GM12878 (cell line): ENCODE results near the gene ITGB1BP2. TPM values are rescaled to one million over a fixed set of nuclear protein-coding genes. Genes with fewer than 3 reads are reported as not detected.
"Not testable (repeated sequence)": the region's sequence is repeated elsewhere in the genome, so short reads cannot be mapped to it uniquely, and the experiment has no call there.

Experiments
- ATAC-seq: fragments of 200-7000 bp; cut with Tn5 transposase; 3 replicates; pipeline ENCODE4 v1.9.1; 2020; ENCODE audit warnings: mild to moderate bottlenecking, moderate library complexity
- BruUV-seq: library from RNA; stranded (reverse); fragments of 400-500 nt; replicated peaks from 2 replicates; lab custom pipeline; 2021; lab: Mats Ljungman, UMichigan
- CTCF ChIA-PET: fragments of 300-600 bp; sonication (Branson Sonifier 250); formaldehyde crosslinking; extraction: SDS; loops from one replicate; lab custom pipeline; 2021; ENCODE audit warnings: inconsistent platforms; lab: Yijun Ruan, JAX
- POLR2A ChIA-PET: fragments of 350-600 bp; formaldehyde crosslinking; extraction: SDS; loops from one replicate; lab custom pipeline; 2021; ENCODE audit warnings: inconsistent platforms; lab: Charles Lee
- RAD21 ChIA-PET: fragments of 300-600 bp; sonication (Branson Sonifier 250); formaldehyde crosslinking; loops from one replicate; lab custom pipeline; 2023; ENCODE audit warnings: antibody characterized with exemption; ENCODE audit not compliant: unreplicated experiment; lab: Charles Lee
- SMC1A ChIA-PET: fragments of 300-600 bp; sonication (Branson Sonifier 250); formaldehyde crosslinking; loops from one replicate; lab custom pipeline; 2023; ENCODE audit not compliant: unreplicated experiment, uncharacterized antibody; lab: Charles Lee
- DNase-seq: peaks from one replicate; pipeline ENCODE4 v3.0.0-alpha.2; 2011; ENCODE audit warnings: low read depth, low spot score
- FAIRE-seq: peaks from 3 replicates; lab custom pipeline; 2011; peaks lifted over from hg19 to GRCh38; lab: Jason Lieb, UNC
- H2AFZ ChIP-seq: 2 replicates; pipeline ENCODE4 v1.6.0; 2011; ENCODE audit warnings: low read depth, low read length, control low read depth; ENCODE audit not compliant: control insufficient read depth
- H3K27ac ChIP-seq: 2 replicates; pipeline ENCODE4 v1.5.1; 2011; ENCODE audit warnings: control low read depth; ENCODE audit not compliant: control insufficient read depth, insufficient read depth
- H3K27me3 ChIP-seq, 2 experiments: replicated peaks in 1 of 2; 2 replicates each; pipeline versions ENCODE4 v1.6.0 to v1.6.1; 2011; ENCODE audit warnings: low read length in 1 of 2; ENCODE audit not compliant: control insufficient read depth in 2 of 2, insufficient read depth in 2 of 2
- H3K36me3 ChIP-seq, 2 experiments: 2 replicates each; pipeline ENCODE4 v1.5.1; 2011; ENCODE audit warnings: low read length in 1 of 2; ENCODE audit not compliant: control insufficient read depth in 2 of 2, insufficient read depth in 2 of 2
- H3K4me1 ChIP-seq: 2 replicates; pipeline ENCODE4 v1.6.1; 2011; ENCODE audit warnings: mild to moderate bottlenecking, low read length, moderate library complexity, mixed read lengths; ENCODE audit not compliant: control insufficient read depth, insufficient read depth
- H3K4me2 ChIP-seq: 2 replicates; pipeline ENCODE4 v1.6.0; 2011; ENCODE audit warnings: control low read depth; ENCODE audit not compliant: control insufficient read depth, insufficient read depth
- H3K4me3 ChIP-seq: fragments of 200-600 bp; sonication (generic); 2 replicates; pipeline ENCODE4 v1.5.1; 2016
- H3K79me2 ChIP-seq: 2 replicates; pipeline ENCODE4 v1.6.0; 2011; ENCODE audit warnings: low read length; ENCODE audit not compliant: control insufficient read depth, insufficient read depth
- H3K9ac ChIP-seq: 2 replicates; pipeline ENCODE4 v1.8.0; 2011; ENCODE audit warnings: low read length, control low read depth, mixed read lengths; ENCODE audit not compliant: control insufficient read depth, insufficient read depth
- H3K9me3 ChIP-seq: replicated peaks from 3 replicates; pipeline ENCODE4 v1.5.1; 2011; ENCODE audit warnings: mild to moderate bottlenecking, low read length; ENCODE audit not compliant: control insufficient read depth, insufficient read depth
- H4K20me1 ChIP-seq: 2 replicates; pipeline ENCODE4 v1.6.0; 2011; ENCODE audit not compliant: control insufficient read depth, insufficient read depth
- BMI1 ChIP-seq: fragments of 450-650 bp; IDR thresholded peaks from 2 replicates; pipeline ENCODE4 v1.6.1; 2016; ENCODE audit warnings: mild to moderate bottlenecking, moderate library complexity, borderline replicate concordance
- ELK1 ChIP-seq: IDR thresholded peaks from 2 replicates; pipeline ENCODE4 v1.6.1; 2012; ENCODE audit warnings: low read depth, low read length, improper control_type of control experiment
- ESRRA ChIP-seq: IDR thresholded peaks from 2 replicates; pipeline ENCODE4 v1.6.1; 2012; ENCODE audit warnings: mild to moderate bottlenecking, low read length, improper control_type of control experiment
- FOXK2 ChIP-seq: fragments of 450-650 bp; IDR thresholded peaks from 2 replicates; pipeline ENCODE4 v1.6.1; 2017; ENCODE audit warnings: mild to moderate bottlenecking, moderate library complexity
- KLF5 ChIP-seq: fragments of 450-650 bp; IDR thresholded peaks from 2 replicates; pipeline ENCODE4 v1.6.1; 2014; ENCODE audit warnings: mild to moderate bottlenecking; ENCODE audit not compliant: partially characterized antibody
- NFIC ChIP-seq: IDR thresholded peaks from 2 replicates; pipeline ENCODE4 v1.6.1; 2012; ENCODE audit warnings: low read depth, mild to moderate bottlenecking, inconsistent platforms, low read length, moderate library complexity
- ZNF24 ChIP-seq: fragments of 450-650 bp; IDR thresholded peaks from 2 replicates; pipeline ENCODE4 v1.6.1; 2017; ENCODE audit warnings: antibody characterized with exemption, mild to moderate bottlenecking
- ZNF274 ChIP-seq: IDR thresholded peaks from one replicate; pipeline ENCODE4 v1.8.0; 2011; ENCODE audit not compliant: insufficient read length, insufficient read depth
- WGBS: methylation state at CpG from one replicate; pipeline ENCODE4 v1.1.6; 2016; ENCODE audit warnings: low lambda C conversion rate; ENCODE audit not compliant: insufficient replicate concordance, insufficient coverage; ENCODE audit errors: missing lambda C conversion rate; 5-methylcytosine and 5-hydroxymethylcytosine counted together
- in situ Hi-C: fragments of 300-500 bp; cut with MboI; formaldehyde crosslinking; loops from 9 replicates; pipeline ENCODE4 v1.14.3; 2018; ENCODE audit warnings: mixed read lengths
- intact Hi-C: fragments of 100-400 bp; cut with micrococcal nuclease; formaldehyde crosslinking; loops from one replicate; pipeline ENCODE4 v1.14.2; 2022; ENCODE audit not compliant: unreplicated experiment
- polyA plus RNA-seq, 11 experiments: library from polyadenylated mRNA; depleted of rRNA in 4 of 11; unstranded in 6 of 11; stranded (reverse) in 5 of 11; fragments of >200 nt; fragmentation: Nextera tagmentation in 4 of 11; fragmentation: Illumina TruSeq in 1 of 11; extraction: Ambion mirVana in 4 of 11; extraction: Trizol in 1 of 11; gene quantifications; 1 replicate in 1 of 11; 2 replicates in 10 of 11; pipeline versions ENCODE4 v1.2.1 to v1.2.3, GENCODE V29; 2011 to 2016; ENCODE audit warnings: inconsistent platforms in 2 of 11, missing spikeins in 2 of 11, low read depth in 1 of 11
- total RNA-seq, 4 experiments: library from RNA; depleted of rRNA in 3 of 4; stranded (reverse); fragments of >200 nt in 3 of 4; fragmentation: Illumina TruSeq in 1 of 4; extraction: Trizol in 1 of 4; gene quantifications; 2 replicates each; pipeline versions ENCODE4 v1.2.1 to v1.2.3, GENCODE V29; 2013 to 2021

The ITGB1BP2 gene
- total and polyA plus RNA-seq, 10 of the 15 experiments (the other 5 are each of a cell fraction or from before 2014, with no cell fraction given), result 0.50 to 2.9 (median 1.7) TPM

- CTCF ChIA-PET, result interaction anchor here (0.7 kb wide), 1 partner anchor 1272 kb away, joined by 4 read pairs; no protein-coding TSS in a partner anchor
- WGBS, result 46% methylated on average over 2 of the region's 2 CpGs
- no peak for FAIRE-seq
These were observed 3.0 kb downstream of the ITGB1BP2 start for GRCh38 chrX:71304561-71304960.

GRCh38 chrX:71315917-71316316, 14.4 kb downstream of the ITGB1BP2 start:
- WGBS, result 79% methylated on average over 7 of the region's 7 CpGs
- H3K27ac ChIP-seq, result no peak overlapping the region
- no TSS peak for BruUV-seq
- DNase-seq, result no peak
- H3K4me2 ChIP-seq, result no peak overlapping the region
- H3K79me2 ChIP-seq, result no peaks in the 10 kb centered on the region
- POLR2A ChIA-PET, result no interaction called here
- no peaks in the 10 kb centered on the region for H3K36me3 ChIP-seq
- no peak for FAIRE-seq
- RAD21 ChIA-PET, result interaction anchor here (0.5 kb wide), 1 partner anchor 17 kb away, joined by 3 read pairs; no protein-coding TSS in a partner anchor
- TF ChIP-seq KLF5 (no peak), ELK1 (no peak), BMI1 (no peak), ESRRA (no peak), FOXK2 (no peak), ZNF274 (no peak), ZNF24 (no peak)
- H3K27me3 ChIP-seq, result no peaks in the 10 kb centered on the region
- intact Hi-C loops, result no loop called here
- H4K20me1 ChIP-seq, result no peaks in the 10 kb centered on the region
- SMC1A ChIA-PET, result no interaction called here
- in situ Hi-C loops, result no loop called here
- no peaks in the 10 kb centered on the region for H3K9me3 ChIP-seq
- no peak overlapping the region for H3K9ac ChIP-seq
- H2AFZ ChIP-seq, result no peak overlapping the region
- CTCF ChIA-PET, result no interaction called here
- no peak overlapping the region for H3K4me3 ChIP-seq
- no peak for ATAC-seq
- H3K4me1 ChIP-seq, result no peaks in the 10 kb centered on the region

More at GRCh38 chrX:71304561-71304960, 3.0 kb downstream of the ITGB1BP2 start:
- no peaks in the 10 kb centered on the region for H3K4me1 ChIP-seq
- H3K9ac ChIP-seq, result no peak overlapping the region
- H3K27me3 ChIP-seq, result no peaks in the 10 kb centered on the region; a peak in 1 of 4 replicates
- no peak overlapping the region for H3K27ac ChIP-seq
- no peaks in the 10 kb centered on the region for H4K20me1 ChIP-seq
- peaks cover 0 to under 1% of the 10 kb centered on the region in 2 experiments for H3K36me3 ChIP-seq
- no peak overlapping the region for H3K4me3 ChIP-seq
- intact Hi-C loops, result no loop called here
- no TSS peak for BruUV-seq
- RAD21 ChIA-PET, result no interaction called here
- H3K9me3 ChIP-seq, result no peaks in the 10 kb centered on the region
- SMC1A ChIA-PET, result no interaction called here
- ATAC-seq (no peak), DNase-seq (no peak)
- in situ Hi-C loops, result no loop called here
- TF ChIP-seq NFIC, result no peak
- no peak overlapping the region for H3K4me2 ChIP-seq
- no peaks in the 10 kb centered on the region for H3K79me2 ChIP-seq
- H2AFZ ChIP-seq, result no peak overlapping the region
- POLR2A ChIA-PET, result no interaction called here

- CTCF ChIA-PET, FAIRE-seq, ATAC-seq: not testable (repeated sequence)
These were observed 15.4 kb downstream of the ITGB1BP2 start for GRCh38 chrX:71316959-71317358.

More at GRCh38 chrX:71316959-71317358, 15.4 kb downstream of the ITGB1BP2 start:
- H4K20me1 ChIP-seq, POLR2A ChIA-PET, H3K79me2 ChIP-seq, SMC1A ChIA-PET, H3K36me3 ChIP-seq, H3K9me3 ChIP-seq, DNase-seq, H3K9ac ChIP-seq, H3K4me2 ChIP-seq, H2AFZ ChIP-seq, BruUV-seq, RAD21 ChIA-PET, in situ Hi-C loops, H3K4me1 ChIP-seq, H3K27me3 ChIP-seq, intact Hi-C loops, H3K4me3 ChIP-seq, H3K27ac ChIP-seq: not testable (repeated sequence)
- WGBS, result no CpG with 5 or more reads among the region's 1 CpG
